Activated CD8-positive, alpha-beta memory T cell treated with anti-CD3 and anti-CD28 coated beads, Interleukin-2, amount 50 U/mL, for 4 hours (primary cell): ENCODE results near the gene GLT1D1.

Source experiments
- DNase-seq: peaks from one replicate; pipeline ENCODE4 v3.0.0-alpha.2; 2020

The GLT1D1 gene

GRCh38 chr12:129009833-129010622 lies 156.8 kb downstream of the GLT1D1 start:
- DNase-seq: no peak

DNA sequence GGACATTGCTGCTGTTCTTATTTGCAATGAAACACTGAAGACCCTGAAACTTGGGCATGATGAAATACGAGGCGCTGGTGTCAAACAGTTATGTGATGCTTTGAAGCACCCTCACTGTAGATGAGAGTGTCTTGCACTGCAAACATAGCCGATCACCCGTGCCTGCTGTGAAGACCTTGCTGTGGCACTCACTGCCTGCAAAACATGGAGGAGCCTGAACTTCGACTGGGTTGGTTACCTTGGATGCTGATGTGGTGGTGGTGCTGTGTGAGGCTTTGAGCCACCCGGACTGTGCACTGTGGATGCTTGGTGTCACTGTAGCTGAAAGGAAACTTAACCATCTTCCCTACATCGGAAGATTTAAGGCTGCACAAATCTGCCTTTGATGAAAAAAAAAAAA lies 162.9 kb downstream of the GLT1D1 start:
- no peak for DNase-seq

- no peak for DNase-seq
Observed at GRCh38 chr12:129025055-129025454, 171.8 kb downstream of the GLT1D1 start.

- no peak for DNase-seq
Observed at GRCh38 chr12:129028844-129029243, 175.6 kb downstream of the GLT1D1 start.
